OCI-LY3 (cell line): ENCODE data around the gene PPP1R3D.

ENCODE experiments used
- H2AFZ ChIP-seq: fragments of 200-600, 300-600 bp; shearing (Covaris generic); 2 replicates; pipeline ENCODE4 v1.6.0; 2014; ENCODE audit warnings: antibody characterized with exemption, low read depth, low read length
- H3K27ac ChIP-seq: fragments of 200-600, 300-600 bp; sonication (generic); 2 replicates; pipeline ENCODE4 v1.5.1; 2014; ENCODE audit warnings: mild to moderate bottlenecking, low read length, moderate library complexity, mixed read lengths
- H3K27me3 ChIP-seq: fragments of 200-600, 300-600 bp; sonication (generic); 2 replicates; pipeline ENCODE4 v1.6.1; 2014; ENCODE audit warnings: low read depth, low read length, mixed read lengths
- H3K36me3 ChIP-seq: fragments of 200-600, 300-600 bp; sonication (generic); replicated peaks from 2 replicates; pipeline ENCODE3; 2014; ENCODE audit warnings: low read depth, low read length, mixed read lengths
- H3K4me1 ChIP-seq: fragments of 300-600, 200-600 bp; sonication (generic); 2 replicates; pipeline ENCODE4 v1.6.1; 2014; ENCODE audit warnings: low read length, mixed read lengths
- H3K4me2 ChIP-seq: fragments of 200-600, 300-600 bp; sonication (generic); 2 replicates; pipeline ENCODE4 v1.6.1; 2014; ENCODE audit warnings: low read length, mixed read lengths
- H3K4me3 ChIP-seq: fragments of 300-600, 200-600 bp; sonication (generic); 2 replicates; pipeline ENCODE4 v1.5.1; 2014; ENCODE audit warnings: antibody characterized with exemption, mild to moderate bottlenecking, low read length, moderate library complexity
- H3K79me2 ChIP-seq: fragments of 300-600, 200-600 bp; shearing (Covaris generic); 2 replicates; pipeline ENCODE4 v1.6.1; 2014; ENCODE audit warnings: mild to moderate bottlenecking, low read length, mixed read lengths
- H3K9ac ChIP-seq: fragments of 300-600, 200-600 bp; shearing (Covaris generic); 2 replicates; pipeline ENCODE4 v1.6.0; 2014; ENCODE audit warnings: mild to moderate bottlenecking, low read length, moderate library complexity
- H3K9me3 ChIP-seq: fragments of 200-600, 300-600 bp; shearing (Covaris generic); 2 replicates; pipeline ENCODE4 v1.6.1; 2014; ENCODE audit warnings: low read length, mixed read lengths; ENCODE audit not compliant: insufficient read depth
- H4K20me1 ChIP-seq: fragments of 200-600, 300-600 bp; sonication (generic); 2 replicates; pipeline ENCODE4 v1.6.1; 2016; ENCODE audit warnings: low read length, mixed read lengths; ENCODE audit not compliant: insufficient read depth
- CTCF ChIP-seq: fragments of 200-600, 300-600 bp; sonication (generic); IDR thresholded peaks from 2 replicates; pipeline ENCODE4 v1.5.1; 2014; ENCODE audit warnings: antibody characterized with exemption, low read length, low read depth
- EZH2phosphoT487 ChIP-seq: fragments of 200-600 bp; shearing (Covaris generic); IDR thresholded peaks from 2 replicates; pipeline ENCODE4 v1.6.1; 2018; ENCODE audit warnings: antibody characterized with exemption, mixed run types, low read depth

PPP1R3D gene

GRCh38 chr20:59948212-59948611 lies 8.1 kb upstream of the PPP1R3D start:
- Histone ChIP-seq H3K4me3 (no peak overlapping the region), H3K4me2 (no peak overlapping the region), H3K79me2 (no peaks in the 10 kb centered on the region), H3K9ac (no peak overlapping the region), H3K9me3 (no peaks in the 10 kb centered on the region), H3K27ac (no peak overlapping the region), H4K20me1 (no peaks in the 10 kb centered on the region), H3K36me3 (peaks cover 17% of the 10 kb centered on the region), H3K27me3 (no peaks in the 10 kb centered on the region), H2AFZ (no peak overlapping the region), H3K4me1 (0 out of 2 replicates have a peak, but pooled peaks cover 3% of the 10 kb centered on the region)
- no peak for TF ChIP-seq EZH2phosphoT487
- no peak for TF ChIP-seq CTCF

GRCh38 chr20:59947376-59947775 lies 7.3 kb upstream of the PPP1R3D start:
- TF ChIP-seq CTCF (no peak), EZH2phosphoT487 (no peak)
- H3K4me2 ChIP-seq, result no peak overlapping the region
- no peaks in the 10 kb centered on the region for H3K79me2 ChIP-seq
- 0 out of 2 replicates have a peak, but pooled peaks cover 3% of the 10 kb centered on the region for H3K4me1 ChIP-seq
- H3K9ac ChIP-seq, result no peak overlapping the region
- no peaks in the 10 kb centered on the region for H4K20me1 ChIP-seq
- H3K4me3 ChIP-seq, result no peak overlapping the region
- H2AFZ ChIP-seq, result no peak overlapping the region
- H3K27me3 ChIP-seq, result no peaks in the 10 kb centered on the region
- no peak overlapping the region for H3K27ac ChIP-seq
- H3K9me3 ChIP-seq, result no peaks in the 10 kb centered on the region
- H3K36me3 ChIP-seq, result peaks cover 17% of the 10 kb centered on the region

GRCh38 chr20:59945731-59946130 lies 5.6 kb upstream of the PPP1R3D start:
- no peak for TF ChIP-seq EZH2phosphoT487
- H3K4me1 ChIP-seq, result peaks cover 11% of the 10 kb centered on the region
- no peaks in the 10 kb centered on the region for H3K27me3 ChIP-seq
- H3K27ac ChIP-seq, result no peak overlapping the region
- no peak overlapping the region for H2AFZ ChIP-seq
- no peak overlapping the region for H3K4me2 ChIP-seq
- H3K79me2 ChIP-seq, result peaks cover 9% of the 10 kb centered on the region
- H3K36me3 ChIP-seq, result peaks cover 17% of the 10 kb centered on the region
- H3K9me3 ChIP-seq, result no peaks in the 10 kb centered on the region
- H3K4me3 ChIP-seq, result no peak overlapping the region
- H4K20me1 ChIP-seq, result no peaks in the 10 kb centered on the region
- no peak overlapping the region for H3K9ac ChIP-seq

- no peak for TF ChIP-seq EZH2phosphoT487
- no peak for TF ChIP-seq CTCF
- no peak overlapping the region for H3K4me3 ChIP-seq
- no peak overlapping the region for H3K27ac ChIP-seq
Measured at GRCh38 chr20:59945175-59945574, 5.1 kb upstream of the PPP1R3D start.

GRCh38 chr20:59944726-59945125 lies 4.6 kb upstream of the PPP1R3D start:
- Histone ChIP-seq H3K9me3 (no peaks in the 10 kb centered on the region), H3K4me2 (no peak overlapping the region), H3K4me3 (no peak overlapping the region), H2AFZ (no peak overlapping the region), H4K20me1 (no peaks in the 10 kb centered on the region), H3K27me3 (no peaks in the 10 kb centered on the region), H3K4me1 (peaks cover 11% of the 10 kb centered on the region), H3K79me2 (peaks cover 9% of the 10 kb centered on the region), H3K9ac (no peak overlapping the region), H3K27ac (no peak overlapping the region), H3K36me3 (peaks cover 17% of the 10 kb centered on the region)
- no peak for TF ChIP-seq EZH2phosphoT487
- TF ChIP-seq CTCF, result no peak

More at GRCh38 chr20:59945175-59945574, 5.1 kb upstream of the PPP1R3D start:
- Histone ChIP-seq H3K27me3 (no peaks in the 10 kb centered on the region), H3K4me2 (no peak overlapping the region), H2AFZ (no peak overlapping the region), H4K20me1 (no peaks in the 10 kb centered on the region), H3K9me3 (no peaks in the 10 kb centered on the region), H3K79me2 (peaks cover 9% of the 10 kb centered on the region), H3K36me3 (peaks cover 17% of the 10 kb centered on the region), H3K4me1 (peaks cover 11% of the 10 kb centered on the region), H3K9ac (no peak overlapping the region)
